Neural progenitor cell (in vitro differentiated cells): Measurements from ENCODE around the gene RPRD2.

Experiments
- EZH2 ChIP-seq: fragments of 200-600 bp; sonication (generic); IDR thresholded peaks from 2 replicates; pipeline ENCODE4 v1.6.1; 2017; ENCODE audit warnings: antibody characterized with exemption, mild to moderate bottlenecking, moderate library complexity
- EZH2phosphoT487 ChIP-seq: fragments of 200-600 bp; sonication (generic); IDR thresholded peaks from 2 replicates; pipeline ENCODE4 v1.6.1; 2017; ENCODE audit warnings: antibody characterized with exemption
- TF ChIP-seq, protein P1 (sequence below): fragments of 200-600 bp; sonication (generic); IDR thresholded peaks from 2 replicates; pipeline ENCODE4 v1.5.1; 2017; ENCODE audit warnings: antibody characterized with exemption, mild to moderate bottlenecking

DNA sequence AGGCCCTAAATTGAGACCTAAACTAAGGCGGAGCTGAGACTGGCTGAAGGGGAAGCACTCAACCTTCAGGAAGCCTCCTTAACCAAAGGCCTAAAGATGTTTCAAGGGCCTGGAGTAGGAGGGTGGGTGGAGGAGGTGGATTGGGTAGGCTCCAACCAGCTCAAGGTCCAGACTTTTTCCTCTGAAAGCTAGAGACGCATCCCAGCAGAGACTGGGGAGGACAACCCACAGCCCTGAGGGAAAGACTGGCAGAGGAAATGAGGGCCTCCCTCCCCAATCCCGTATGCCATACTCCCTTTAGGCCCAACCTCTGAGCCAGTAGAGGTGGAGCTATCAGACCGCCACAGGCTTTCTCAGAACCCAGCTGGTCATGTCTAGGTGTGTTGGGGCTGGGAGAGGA is 145.0 kb downstream of the RPRD2 start:
- TF ChIP-seq, protein P1, sequence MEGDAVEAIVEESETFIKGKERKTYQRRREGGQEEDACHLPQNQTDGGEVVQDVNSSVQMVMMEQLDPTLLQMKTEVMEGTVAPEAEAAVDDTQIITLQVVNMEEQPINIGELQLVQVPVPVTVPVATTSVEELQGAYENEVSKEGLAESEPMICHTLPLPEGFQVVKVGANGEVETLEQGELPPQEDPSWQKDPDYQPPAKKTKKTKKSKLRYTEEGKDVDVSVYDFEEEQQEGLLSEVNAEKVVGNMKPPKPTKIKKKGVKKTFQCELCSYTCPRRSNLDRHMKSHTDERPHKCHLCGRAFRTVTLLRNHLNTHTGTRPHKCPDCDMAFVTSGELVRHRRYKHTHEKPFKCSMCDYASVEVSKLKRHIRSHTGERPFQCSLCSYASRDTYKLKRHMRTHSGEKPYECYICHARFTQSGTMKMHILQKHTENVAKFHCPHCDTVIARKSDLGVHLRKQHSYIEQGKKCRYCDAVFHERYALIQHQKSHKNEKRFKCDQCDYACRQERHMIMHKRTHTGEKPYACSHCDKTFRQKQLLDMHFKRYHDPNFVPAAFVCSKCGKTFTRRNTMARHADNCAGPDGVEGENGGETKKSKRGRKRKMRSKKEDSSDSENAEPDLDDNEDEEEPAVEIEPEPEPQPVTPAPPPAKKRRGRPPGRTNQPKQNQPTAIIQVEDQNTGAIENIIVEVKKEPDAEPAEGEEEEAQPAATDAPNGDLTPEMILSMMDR, result no peak
- no peak for TF ChIP-seq EZH2
- TF ChIP-seq EZH2phosphoT487, result no peak
